Stimulated activated CD8-positive, alpha-beta memory T cell treated with anti-CD3 and anti-CD28 coated beads, Interleukin-12 subunit alpha, Interleukin-12 subunit beta, amount 100 ng/mL, for 24 hours (primary cell): ENCODE data around the gene MMS22L.

Experiments
- DNase-seq: peaks from one replicate; pipeline ENCODE4 v3.0.0-alpha.2; 2020; ENCODE audit errors: extremely low read depth

MMS22L gene, protein sequence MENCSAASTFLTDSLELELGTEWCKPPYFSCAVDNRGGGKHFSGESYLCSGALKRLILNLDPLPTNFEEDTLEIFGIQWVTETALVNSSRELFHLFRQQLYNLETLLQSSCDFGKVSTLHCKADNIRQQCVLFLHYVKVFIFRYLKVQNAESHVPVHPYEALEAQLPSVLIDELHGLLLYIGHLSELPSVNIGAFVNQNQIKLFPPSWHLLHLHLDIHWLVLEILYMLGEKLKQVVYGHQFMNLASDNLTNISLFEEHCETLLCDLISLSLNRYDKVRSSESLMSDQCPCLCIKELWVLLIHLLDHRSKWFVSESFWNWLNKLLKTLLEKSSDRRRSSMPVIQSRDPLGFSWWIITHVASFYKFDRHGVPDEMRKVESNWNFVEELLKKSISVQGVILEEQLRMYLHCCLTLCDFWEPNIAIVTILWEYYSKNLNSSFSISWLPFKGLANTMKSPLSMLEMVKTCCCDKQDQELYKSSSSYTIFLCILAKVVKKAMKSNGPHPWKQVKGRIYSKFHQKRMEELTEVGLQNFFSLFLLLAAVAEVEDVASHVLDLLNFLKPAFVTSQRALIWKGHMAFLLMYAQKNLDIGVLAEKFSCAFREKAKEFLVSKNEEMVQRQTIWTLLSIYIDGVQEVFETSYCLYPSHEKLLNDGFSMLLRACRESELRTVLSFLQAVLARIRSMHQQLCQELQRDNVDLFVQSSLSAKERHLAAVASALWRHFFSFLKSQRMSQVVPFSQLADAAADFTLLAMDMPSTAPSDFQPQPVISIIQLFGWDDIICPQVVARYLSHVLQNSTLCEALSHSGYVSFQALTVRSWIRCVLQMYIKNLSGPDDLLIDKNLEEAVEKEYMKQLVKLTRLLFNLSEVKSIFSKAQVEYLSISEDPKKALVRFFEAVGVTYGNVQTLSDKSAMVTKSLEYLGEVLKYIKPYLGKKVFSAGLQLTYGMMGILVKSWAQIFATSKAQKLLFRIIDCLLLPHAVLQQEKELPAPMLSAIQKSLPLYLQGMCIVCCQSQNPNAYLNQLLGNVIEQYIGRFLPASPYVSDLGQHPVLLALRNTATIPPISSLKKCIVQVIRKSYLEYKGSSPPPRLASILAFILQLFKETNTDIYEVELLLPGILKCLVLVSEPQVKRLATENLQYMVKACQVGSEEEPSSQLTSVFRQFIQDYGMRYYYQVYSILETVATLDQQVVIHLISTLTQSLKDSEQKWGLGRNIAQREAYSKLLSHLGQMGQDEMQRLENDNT

DNA sequence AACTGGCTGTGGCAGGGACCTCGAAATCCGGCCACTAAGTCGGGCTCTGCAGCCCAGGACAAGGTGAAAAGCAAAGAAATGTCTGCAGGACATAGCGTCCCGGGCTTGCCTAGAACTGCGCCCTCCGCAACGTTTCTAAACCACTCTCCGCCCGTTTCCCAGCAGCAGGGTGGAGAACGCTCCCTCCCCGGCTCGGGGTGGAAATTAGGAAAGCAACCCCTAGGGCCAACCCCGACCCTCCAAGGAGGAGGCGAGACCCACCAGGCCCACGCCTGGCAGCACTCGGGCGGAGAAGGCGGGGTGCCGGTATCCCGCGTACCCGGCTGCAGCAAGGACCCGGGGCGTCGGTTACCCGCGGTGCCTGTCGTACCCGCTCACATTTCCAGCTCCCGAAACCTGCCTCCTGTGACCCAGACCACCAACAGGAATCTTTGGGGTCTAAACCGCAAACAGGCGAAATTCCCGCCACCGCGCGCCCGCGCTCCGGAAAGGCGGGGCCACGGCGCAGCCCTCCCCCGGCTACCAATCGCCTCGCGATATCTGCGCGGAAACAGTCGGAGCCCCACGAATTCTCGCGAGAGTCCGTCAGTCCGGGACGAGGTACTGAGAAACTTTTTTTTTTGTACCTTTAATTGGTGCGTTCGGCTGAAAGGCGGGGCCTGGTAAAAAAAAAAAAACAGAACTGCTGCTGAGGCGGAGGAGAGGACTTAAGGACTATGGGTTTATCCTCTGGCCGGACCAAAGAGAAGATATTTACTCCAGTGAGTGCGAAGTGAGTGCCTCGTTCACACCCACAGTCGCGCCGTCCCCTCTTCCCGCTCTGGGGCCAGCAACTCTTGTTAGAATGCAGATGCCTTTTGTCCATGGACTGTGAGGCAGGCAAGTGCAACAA is at the start of gene MMS22L:
TSS of gene MMS22L (minus strand) at position 491 of the 892 bp plus-strand sequence. CDS start 739 bp downstream, outside the sequence.
- peak; percentile 69 for DNase-seq

DNA sequence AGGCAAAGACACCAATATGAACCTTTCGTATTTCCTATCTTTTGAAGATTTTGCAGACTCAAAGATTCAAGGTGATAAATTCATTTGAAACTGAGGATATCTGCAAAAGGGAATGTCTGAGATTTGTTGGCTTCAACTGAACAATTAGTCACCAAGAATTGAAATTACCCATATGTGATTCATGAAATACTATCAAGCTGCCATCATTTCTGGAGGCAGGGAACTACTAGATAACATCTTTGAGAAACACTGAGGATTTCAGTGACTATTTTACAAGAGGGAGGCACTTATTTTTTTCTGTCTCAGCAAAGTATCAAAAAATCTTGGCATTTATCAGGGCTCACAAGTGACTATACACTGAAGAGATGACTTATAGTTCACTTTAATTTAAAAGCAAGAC is 39.8 kb upstream of the MMS22L start:
- no peak for DNase-seq

DNA sequence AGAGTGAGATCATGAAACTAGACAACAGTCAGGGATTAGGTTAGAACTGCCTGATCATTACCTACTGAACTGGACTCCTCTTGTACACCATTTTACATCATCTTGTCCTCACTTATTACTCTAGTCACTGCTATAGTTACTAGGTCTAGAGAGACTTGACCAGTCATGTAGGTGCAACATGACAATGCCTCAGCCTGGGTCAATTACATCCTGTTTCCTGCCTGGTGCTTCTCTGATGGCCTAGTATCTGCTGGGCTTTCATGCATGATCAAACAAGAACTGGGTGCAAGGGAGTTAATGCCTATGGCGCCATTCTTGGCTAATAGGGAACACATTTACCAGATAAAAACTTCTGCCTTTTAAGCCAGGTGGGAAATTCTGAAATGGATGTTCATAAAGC is 39.2 kb upstream of the MMS22L start:
- DNase-seq, result no peak

DNA sequence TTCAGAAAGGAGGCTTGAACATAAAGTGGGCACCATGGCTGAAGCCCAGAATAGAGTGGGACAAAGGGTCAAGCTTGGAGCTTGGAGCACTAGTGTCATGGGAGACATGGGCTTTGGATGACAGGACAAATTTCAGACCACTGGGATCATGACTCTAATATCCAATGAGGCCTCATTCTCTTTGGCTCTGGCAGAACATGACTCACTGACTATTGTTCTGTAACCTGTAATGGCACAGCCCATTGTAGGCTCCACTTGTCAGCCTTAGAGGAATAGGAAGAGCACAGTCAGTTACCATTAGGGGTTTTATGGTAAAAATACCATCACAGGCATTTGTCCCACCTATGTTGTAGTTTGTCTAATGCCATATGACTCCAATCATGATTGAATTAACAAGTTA is 34.0 kb upstream of the MMS22L start:
- no peak for DNase-seq

DNA sequence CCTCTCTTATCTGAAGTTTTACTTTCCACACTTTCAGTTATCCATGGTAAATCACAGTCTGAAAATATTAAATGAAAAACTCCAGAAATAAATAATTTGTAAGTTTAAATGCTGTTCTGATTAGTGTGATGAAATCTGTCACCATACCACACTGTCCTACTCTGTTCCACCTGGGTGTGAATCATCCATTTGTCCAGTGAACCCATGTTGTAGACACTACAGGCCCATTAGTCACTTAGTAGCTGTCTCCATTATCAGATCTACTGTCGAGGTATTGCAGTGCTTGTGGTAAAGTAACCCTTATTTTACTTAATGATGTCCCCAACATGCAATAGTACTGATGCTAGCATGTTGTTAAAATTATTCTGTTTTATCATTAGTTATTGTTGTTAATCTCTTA is 29.2 kb upstream of the MMS22L start:
- no peak for DNase-seq

DNA sequence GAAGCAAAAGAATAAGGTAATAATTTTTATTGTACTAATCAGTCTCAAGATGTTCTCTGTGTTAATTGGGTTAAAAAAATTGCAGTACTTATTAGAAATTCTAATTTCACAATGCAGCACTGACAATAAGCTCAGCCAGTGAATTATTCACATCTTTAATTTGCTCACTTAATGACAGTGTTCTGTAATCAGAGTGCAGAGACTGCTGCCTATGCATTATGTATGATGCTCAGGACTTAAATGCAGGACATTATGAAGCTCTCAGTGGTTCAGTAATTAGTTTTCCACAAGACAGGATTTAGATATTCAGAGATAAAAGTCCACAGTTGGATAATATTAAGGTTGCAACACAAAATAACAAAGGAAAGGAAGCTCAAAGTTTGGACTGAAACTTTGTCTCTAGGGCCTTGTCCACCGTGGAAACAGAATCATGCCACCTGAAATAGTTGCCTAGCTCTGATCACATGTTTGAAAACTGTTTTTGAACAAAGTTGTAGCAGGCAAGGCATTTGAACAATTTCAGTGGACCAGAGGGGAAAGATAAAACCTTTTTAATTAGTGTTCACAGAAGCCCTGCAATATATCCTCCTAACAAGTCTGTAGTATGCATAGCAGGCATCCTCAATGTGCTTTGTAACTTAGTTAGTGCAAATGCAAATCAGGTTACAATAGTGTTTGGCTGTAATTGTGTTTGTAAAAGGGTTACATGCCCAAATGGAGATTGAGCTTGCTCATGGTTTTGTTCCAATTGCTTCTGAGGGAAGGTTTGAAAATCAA is 23.7 kb upstream of the MMS22L start:
- no peak for DNase-seq

DNA sequence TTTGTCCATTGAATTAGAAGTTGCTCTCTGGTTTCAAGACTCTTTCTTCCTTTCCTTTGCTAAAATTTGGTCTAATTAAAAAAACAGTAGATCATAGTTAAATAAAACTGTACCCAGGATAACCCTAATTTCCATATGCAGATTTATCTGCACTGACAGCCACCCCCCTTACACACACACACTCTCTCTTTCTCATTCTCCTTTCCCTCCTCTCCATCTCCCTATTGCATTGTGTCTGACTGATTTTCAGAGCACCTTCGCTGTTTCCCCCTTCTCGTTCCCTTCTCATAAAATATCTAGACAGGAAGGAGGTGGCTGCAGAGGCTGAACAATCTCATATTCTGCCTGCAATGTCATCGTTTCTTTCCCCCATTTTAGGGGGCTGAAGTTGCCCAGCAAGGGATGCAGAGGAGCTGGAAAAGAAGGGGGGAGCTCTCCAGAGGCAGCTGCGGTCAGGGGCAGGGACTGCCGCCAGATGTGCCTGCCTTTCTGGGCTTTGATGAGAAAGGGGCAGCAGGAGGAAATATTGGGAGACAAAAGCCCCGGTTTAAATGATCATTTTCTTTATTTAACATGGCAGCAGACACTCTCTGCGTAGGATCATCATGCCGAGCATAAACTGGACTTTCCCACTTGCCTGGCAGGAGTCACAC is 22.5 kb upstream of the MMS22L start:
- DNase-seq, result no peak

DNA sequence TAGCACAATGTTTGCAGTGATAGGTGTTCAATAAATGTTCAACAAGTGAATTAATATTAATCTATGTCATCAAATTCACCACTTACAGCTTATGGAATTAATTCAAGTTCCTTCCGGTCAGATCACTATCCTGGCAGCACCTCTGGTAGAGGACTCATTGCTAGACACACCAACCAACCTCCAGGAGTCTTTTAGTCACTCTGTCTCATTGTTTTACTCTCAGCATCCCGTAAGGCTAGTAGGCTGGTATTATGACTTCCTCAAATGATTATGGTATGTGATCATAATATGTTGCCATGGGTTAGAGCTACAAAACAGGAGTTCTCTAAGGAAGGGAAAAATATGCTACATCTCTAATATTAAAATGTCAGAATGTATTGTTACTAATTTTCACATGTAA is 21.7 kb upstream of the MMS22L start:
- no peak for DNase-seq

DNA sequence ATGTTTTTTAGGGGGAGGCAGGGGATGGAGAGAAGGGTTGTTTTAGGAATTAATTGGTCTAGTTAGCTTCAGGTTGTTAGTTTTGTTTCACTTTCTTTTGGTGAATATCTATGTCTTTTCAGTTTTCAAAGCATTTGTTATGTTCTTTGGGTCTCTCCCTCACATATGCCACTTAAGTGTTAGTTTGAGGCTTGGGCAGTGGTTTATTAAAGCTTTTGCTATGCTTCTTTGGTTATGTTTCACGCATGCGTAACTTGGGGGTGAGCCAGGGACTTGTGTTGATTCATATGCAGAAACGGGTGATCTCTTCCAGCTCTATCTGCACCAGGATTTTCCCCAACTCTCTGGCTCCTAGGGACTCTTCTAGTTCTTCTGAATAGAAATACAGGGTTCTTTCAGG is 11.4 kb upstream of the MMS22L start:
- no peak for DNase-seq

DNA sequence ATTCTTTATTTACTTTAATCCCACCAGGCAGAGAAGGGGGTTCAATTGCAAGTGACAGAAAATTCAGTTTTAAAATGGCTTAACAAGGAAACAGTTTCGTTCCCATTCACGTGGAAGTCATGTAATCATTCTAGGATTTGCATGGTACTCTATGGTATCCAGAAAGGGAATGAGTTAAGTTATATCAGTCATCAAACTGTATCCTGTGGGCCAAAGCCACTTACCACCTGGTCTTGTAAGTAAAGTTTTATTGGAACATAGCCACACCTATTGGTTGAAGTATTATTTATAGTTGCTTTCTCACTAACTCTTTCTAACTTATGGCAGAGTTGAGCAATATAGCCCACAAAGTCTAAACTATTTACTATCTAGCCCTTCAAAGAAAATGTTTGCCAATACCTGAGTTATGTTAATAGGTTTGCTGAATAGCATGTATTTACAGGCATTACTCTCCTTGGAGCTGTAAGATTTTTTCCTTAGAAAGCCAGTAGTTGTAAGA is 10.2 kb upstream of the MMS22L start:
- no peak for DNase-seq

DNA sequence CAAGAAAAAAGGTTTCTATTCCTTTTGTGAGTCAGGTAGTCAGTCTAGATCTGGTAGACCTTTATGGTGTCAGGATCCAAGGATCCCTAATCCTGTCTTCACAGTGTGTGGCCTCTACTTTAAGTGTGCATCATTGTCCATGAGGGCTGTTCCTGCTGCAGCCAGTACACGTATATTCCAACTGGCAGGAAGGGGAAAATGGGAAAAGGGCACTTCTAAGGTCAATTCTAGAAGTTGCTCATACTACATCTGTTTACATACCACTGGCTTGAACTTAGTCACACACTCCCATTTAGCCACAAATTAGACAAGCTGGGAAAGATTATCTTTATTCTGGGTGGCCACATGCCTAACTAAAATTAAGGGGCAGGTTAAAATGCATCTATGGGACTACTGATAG is 9.7 kb upstream of the MMS22L start:
- no peak for DNase-seq

DNA sequence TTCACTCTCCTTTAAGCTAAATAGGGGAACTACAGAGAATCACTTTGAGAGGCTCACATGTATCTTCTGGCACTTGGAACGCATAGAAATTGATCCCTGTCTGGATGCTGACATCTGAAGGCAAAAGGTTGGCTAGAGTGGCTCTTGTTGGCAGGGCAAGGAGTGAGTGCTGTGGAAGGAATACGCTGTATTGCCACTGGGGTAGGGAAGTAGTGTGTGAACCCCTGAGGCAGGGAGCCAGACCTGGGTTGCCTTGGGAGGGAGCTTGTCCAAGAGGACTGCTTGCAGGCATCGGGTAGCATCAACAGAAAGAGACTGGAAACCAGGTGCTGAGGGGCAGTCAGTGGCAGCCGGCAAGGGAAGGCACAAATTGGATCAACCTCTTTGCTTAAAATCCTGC is 8.9 kb upstream of the MMS22L start:
- DNase-seq, result no peak

DNA sequence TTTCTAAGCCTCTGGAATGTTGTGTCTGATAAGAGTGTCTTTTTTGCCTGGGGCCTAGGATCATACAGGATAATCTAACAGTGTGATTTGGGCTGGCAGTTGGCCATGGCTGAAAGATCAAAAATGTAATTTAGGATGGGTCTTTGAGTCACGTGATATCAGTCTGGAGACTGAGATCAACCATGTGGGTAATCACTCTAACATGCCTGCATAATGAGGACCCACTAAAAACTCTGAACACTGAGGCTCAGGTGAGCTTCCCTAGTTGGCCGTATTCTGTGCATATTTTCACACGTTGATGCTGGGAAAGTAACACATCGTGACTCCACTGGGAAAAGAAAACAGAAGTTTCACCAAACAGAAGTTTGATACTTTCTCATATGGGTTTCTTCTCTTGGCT is 6.3 kb upstream of the MMS22L start:
- DNase-seq, result no peak

DNA sequence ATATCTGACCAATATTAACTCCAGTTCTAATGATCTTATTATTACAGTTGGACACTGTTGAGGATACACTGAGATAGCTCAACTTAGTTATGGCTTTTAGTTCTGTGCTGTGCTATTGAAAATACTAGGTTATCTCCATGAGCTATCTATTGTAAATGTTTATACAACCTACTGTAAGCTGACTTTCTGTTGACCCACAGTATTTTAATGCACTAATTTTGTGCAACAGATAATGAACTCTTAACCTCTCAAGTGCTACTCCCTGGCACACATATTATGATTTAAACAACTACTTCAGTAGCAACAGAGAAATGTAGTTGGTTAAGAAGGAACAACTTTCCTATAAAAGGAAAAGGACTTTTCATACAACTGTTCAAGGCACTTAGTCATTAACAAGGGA is 5.2 kb upstream of the MMS22L start:
- DNase-seq, result no peak

DNA sequence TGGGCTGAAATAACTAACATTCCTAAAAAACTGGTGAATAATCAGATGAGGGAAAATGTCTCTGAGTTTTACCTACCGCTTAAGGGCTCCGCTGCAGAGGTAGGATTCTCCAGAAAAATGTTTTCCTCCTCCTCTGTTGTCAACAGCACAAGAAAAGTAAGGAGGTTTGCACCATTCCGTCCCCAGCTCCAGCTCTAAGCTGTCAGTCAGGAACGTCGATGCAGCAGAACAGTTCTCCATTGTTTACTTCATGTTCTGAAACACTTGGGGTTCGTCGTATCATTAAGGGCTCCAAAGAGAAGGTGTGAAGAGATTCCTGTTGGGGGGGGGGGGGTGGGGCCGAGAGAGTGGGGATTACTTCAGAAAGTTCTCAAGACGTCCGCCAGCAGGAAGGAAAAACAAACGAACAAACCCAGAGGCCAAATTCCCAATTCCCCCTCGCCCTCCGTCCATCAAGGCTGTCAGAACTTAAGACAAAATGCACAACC is 734 bp downstream of the MMS22L start:
- no peak for DNase-seq

DNA sequence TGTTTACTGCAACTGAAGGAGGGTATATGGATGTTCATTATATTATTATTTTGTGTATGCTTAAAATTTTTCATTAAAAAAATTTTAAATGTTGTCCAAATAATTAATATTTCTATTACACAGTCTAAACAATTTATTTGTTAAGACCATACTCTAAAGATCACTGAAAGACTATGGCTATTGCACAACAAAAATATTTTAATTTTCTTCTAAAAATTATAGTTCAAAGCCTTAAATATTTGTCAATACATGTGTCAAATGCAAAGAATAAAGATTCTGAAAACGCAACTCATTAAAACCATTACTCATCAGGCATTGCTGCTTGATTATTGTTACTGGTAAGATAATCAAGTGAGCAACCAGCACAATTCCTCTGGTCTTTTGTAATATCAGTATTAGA is 2.2 kb downstream of the MMS22L start:
- no peak for DNase-seq

DNA sequence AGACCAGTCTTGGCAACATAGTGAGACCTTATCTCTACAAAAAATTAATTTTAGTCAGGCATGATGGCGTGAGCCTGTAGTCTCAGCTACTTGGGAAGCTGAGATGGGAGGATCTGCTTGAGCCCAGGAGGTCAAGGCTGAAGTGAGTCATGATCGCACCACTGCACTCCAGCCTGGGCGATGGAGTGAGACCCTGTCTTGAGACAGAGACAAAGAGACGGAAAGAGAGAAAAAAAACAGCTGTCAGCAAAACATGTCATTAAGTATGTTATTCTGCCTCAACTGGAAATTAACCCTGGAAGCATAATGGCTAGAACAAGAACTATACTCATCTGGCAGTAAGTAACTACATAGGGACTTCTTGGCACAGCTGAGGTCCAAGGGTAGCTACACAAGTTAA is 7.2 kb downstream of the MMS22L start:
- DNase-seq, result no peak

DNA sequence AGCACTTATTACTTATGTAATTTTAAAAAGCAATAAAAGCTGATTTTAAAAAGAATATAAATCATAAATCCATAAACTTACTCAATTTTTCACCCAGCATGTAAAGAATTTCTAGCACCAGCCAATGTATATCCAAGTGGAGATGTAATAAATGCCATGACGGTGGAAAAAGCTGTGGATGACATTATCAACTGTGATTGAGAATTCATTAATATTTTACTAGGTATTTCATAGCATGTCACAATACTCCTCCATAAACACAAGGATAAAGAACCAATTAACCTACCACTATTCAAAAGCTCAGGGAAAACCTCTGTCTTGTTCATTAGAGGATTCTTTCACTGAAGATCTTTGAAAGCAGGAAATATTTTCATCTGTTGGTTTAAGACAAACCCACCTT is 13.2 kb downstream of the MMS22L start:
- DNase-seq, result no peak

DNA sequence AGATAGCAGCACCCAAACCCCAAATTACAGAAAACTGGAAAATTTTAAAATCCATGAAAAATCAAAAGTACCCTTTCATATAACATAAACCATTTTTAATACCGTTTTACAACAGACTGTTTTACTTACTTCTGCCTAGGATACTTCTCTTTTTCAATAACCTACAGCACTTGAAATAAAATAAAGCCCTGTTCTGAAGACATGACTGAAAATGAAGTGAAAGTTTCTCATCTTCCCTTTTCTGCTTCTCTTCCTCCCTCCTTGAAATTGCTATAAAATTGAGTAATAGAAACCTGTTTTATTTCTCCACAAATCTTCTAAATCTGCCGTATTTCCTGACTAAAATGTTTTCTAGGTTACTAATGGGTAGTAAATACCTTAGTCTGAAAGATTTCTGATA is 20.3 kb downstream of the MMS22L start:
- no peak for DNase-seq

DNA sequence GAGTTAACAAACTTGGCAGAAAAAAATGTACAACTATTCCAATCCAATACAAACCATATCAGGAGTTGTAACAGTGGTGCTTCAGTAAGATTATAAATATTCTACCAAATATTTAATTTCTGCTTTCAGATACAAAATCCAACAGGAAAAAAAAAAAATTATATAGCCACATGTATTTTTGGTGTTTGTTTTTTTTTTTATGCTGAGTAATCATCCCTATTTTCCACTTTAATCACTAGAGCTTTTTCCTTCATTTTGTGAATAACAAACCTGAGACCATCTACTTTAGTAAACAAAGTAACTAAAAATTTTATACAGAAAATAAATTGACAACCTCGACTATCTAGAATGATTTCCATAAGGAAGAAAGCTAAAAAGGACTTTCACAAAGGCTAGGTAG is 36.2 kb downstream of the MMS22L start:
- no peak for DNase-seq
